ENCODE results near the gene TAX1BP1. TPM values are rescaled to one million over a fixed set of nuclear protein-coding genes. Genes with fewer than 3 reads are reported as not detected.

Gene TAX1BP1
- total RNA-seq, result 10 to 100 TPM; 38.9 to 57.6 TPM

GRCh38 chr7:27739909-27740448 lies at the start of gene TAX1BP1:
Gene TAX1BP1 (plus strand): TSS chr7:27740162. CDS start chr7:27748525, 8,363 bp downstream.
- intact Hi-C loops (cut with DNase I), result no loop called here
- WGBS, 2 donors, result 0 to 1% methylated on average over 23 to 41 of the region's 41 CpGs
- H3K27ac ChIP-seq, result peak within 1 kb of the TSS; percentile 98 to 100 (median 100)
- H3K27me3 ChIP-seq, result no peaks in the 10 kb centered on the region
- peaks cover 72% of the 10 kb centered on the region for H3K4me1 ChIP-seq
- ATAC-seq, result peak; percentile 93
- H3K9me3 ChIP-seq, result no peaks in the 10 kb centered on the region
- H3K36me3 ChIP-seq (replicated peaks in 1 of 2; ENCODE audit: insufficient read depth in 1 of 2, low read depth in 2 of 2), result no peaks in the 10 kb centered on the region
- H3K4me3 ChIP-seq, result peak within 1 kb of the TSS; percentile 74 to 94
- peak; percentile 95 to 96 (median 96) for DNase-seq
- TF ChIP-seq POLR2A (IDR thresholded peaks at IDR 0.05), result peak; percentile 98 to 99 (median 99)
- peak in 1 of 7 experiments; percentile 23 for TF ChIP-seq CTCF (IDR thresholded peaks at IDR 0.05)

GRCh38 chr7:27690649-27691048 lies 49.3 kb upstream of the TAX1BP1 start:
- H3K27ac ChIP-seq, result no peak overlapping the region
- DNase-seq (no peak), ATAC-seq (no peak)
- TF ChIP-seq CTCF (IDR thresholded peaks at IDR 0.05) (no peak), POLR2A (IDR thresholded peaks at IDR 0.05) (no peak)
- H3K4me1 ChIP-seq, result no peaks in the 10 kb centered on the region
- H3K9me3 ChIP-seq, result no peaks in the 10 kb centered on the region
- no peaks in the 10 kb centered on the region for H3K27me3 ChIP-seq
- H3K4me3 ChIP-seq, result no peak overlapping the region
- no peaks in the 10 kb centered on the region for H3K36me3 ChIP-seq (replicated peaks in 1 of 2; ENCODE audit: insufficient read depth in 1 of 2, low read depth in 2 of 2)
- intact Hi-C loops (cut with DNase I), result no loop called here

GRCh38 chr7:27693794-27694193 lies 46.2 kb upstream of the TAX1BP1 start:
- Histone ChIP-seq H3K27me3 (no peaks in the 10 kb centered on the region), H3K36me3 (replicated peaks in 1 of 2; ENCODE audit: insufficient read depth in 1 of 2, low read depth in 2 of 2) (no peaks in the 10 kb centered on the region), H3K9me3 (no peaks in the 10 kb centered on the region), H3K4me3 (no peak overlapping the region), H3K27ac (no peak overlapping the region), H3K4me1 (no peaks in the 10 kb centered on the region)
- no peak for TF ChIP-seq POLR2A (IDR thresholded peaks at IDR 0.05)
- no peak for TF ChIP-seq CTCF (IDR thresholded peaks at IDR 0.05)
- no peak for ATAC-seq
- intact Hi-C loops (cut with DNase I), result no loop called here
- 72 to 73% methylated on average over 3 of the region's 3 CpGs for WGBS, 2 donors
- DNase-seq, result peak in 1 of 4 donors; percentile 16

- no peaks in the 10 kb centered on the region for H3K27me3 ChIP-seq
- no peaks in the 10 kb centered on the region for H3K36me3 ChIP-seq (replicated peaks in 1 of 2; ENCODE audit: insufficient read depth in 1 of 2, low read depth in 2 of 2)
- WGBS, 2 donors, result 79 to 80% methylated on average over 4 of the region's 4 CpGs
- H3K4me3 ChIP-seq, result no peak overlapping the region
- H3K27ac ChIP-seq, result no peak overlapping the region
- no peak for ATAC-seq
- H3K4me1 ChIP-seq, result no peaks in the 10 kb centered on the region
- no peak for DNase-seq
- H3K9me3 ChIP-seq, result no peaks in the 10 kb centered on the region
- TF ChIP-seq POLR2A (IDR thresholded peaks at IDR 0.05) (no peak), CTCF (IDR thresholded peaks at IDR 0.05) (no peak)
- intact Hi-C loops (cut with DNase I), result no loop called here
These were observed 44.9 kb upstream of the TAX1BP1 start for GRCh38 chr7:27695096-27695495.

- intact Hi-C loops (cut with DNase I), result no loop called here
- ATAC-seq, result no peak
These were observed 42.0 kb upstream of the TAX1BP1 start for GRCh38 chr7:27697861-27698430.

More at GRCh38 chr7:27697861-27698430, 42.0 kb upstream of the TAX1BP1 start:
- Histone ChIP-seq H3K27me3 (no peaks in the 10 kb centered on the region), H3K4me1 (no peaks in the 10 kb centered on the region), H3K27ac (peak overlapping the region in 1 of 4 donors; percentile 20), H3K9me3 (no peaks in the 10 kb centered on the region), H3K4me3 (no peak overlapping the region), H3K36me3 (replicated peaks in 1 of 2; ENCODE audit: insufficient read depth in 1 of 2, low read depth in 2 of 2) (no peaks in the 10 kb centered on the region)
- peak in 3 of 4 donors; percentile 10 to 62 (median 17) for DNase-seq
- no peak for TF ChIP-seq CTCF (IDR thresholded peaks at IDR 0.05)
- no peak for TF ChIP-seq POLR2A (IDR thresholded peaks at IDR 0.05)
- 84 to 90% methylated on average over 3 of the region's 3 CpGs for WGBS, 2 donors
